ENCODE data around the gene RPL36. TPM values are rescaled to one million over a fixed set of nuclear protein-coding genes. Genes with fewer than 3 reads are reported as not detected.
A peak's percentile ranks its signal among the peaks of the same experiment; 100 is the strongest.

Gene RPL36
- total and polyA plus RNA-seq, 9 of the 15 experiments (the other 6 are each of a cell fraction or from before 2014, with no cell fraction given): 350 to 3,412 (median 1,507) TPM

- TF ChIP-seq HNRNPL (IDR thresholded peaks at IDR 0.05; ENCODE audit: low read depth, low read length): peak; percentile 62; the same call in 1 of the 2 replicates
- no peak for TF ChIP-seq POU5F1 (IDR thresholded peaks at IDR 0.05; ENCODE audit: borderline replicate concordance, low read depth, low read length, partially characterized antibody)
- no peak for TF ChIP-seq TOE1 (IDR thresholded peaks at IDR 0.05; ENCODE audit: borderline replicate concordance)
- 0 out of 2 replicates have a peak, but pooled peaks have one; percentile 29 for TF ChIP-seq TOE1 (CRISPR knock-in tag; IDR thresholded peaks at IDR 0.05; ENCODE audit: borderline replicate concordance, low read depth)
- peak; percentile 72 for TF ChIP-seq CHD1 (IDR thresholded peaks at IDR 0.05; ENCODE audit: low read length)
- TF ChIP-seq CBX1 (IDR thresholded peaks at IDR 0.05; ENCODE audit: low read depth): peak; percentile 76
- peak; percentile 96 for TF ChIP-seq RBM22 (IDR thresholded peaks at IDR 0.05; ENCODE audit: low read depth, low read length, poor library complexity, severe bottlenecking)
- TF ChIP-seq GABPB1 (CRISPR knock-in tag; IDR thresholded peaks at IDR 0.05): peak; percentile 44; the same call in 1 of the 2 replicates
- no peak for TF ChIP-seq ZNF316 (IDR thresholded peaks at IDR 0.05)
- peak; percentile 20; the same call in 1 of the 2 replicates for TF ChIP-seq FOXP1 (CRISPR knock-in tag; IDR thresholded peaks at IDR 0.05)
- no peak for TF ChIP-seq RUNX1 (IDR thresholded peaks at IDR 0.05; ENCODE audit: low read depth)
- peak; percentile 70 for TF ChIP-seq ZFX (CRISPR knock-in tag; IDR thresholded peaks at IDR 0.05)
- 0 out of 2 replicates have a peak, but pooled peaks have one; percentile 16 for TF ChIP-seq SIN3B (IDR thresholded peaks at IDR 0.05; ENCODE audit: low read depth)
- TF ChIP-seq SIN3A (IDR thresholded peaks at IDR 0.05; ENCODE audit: borderline replicate concordance in 2 of 2, control insufficient read depth in 1 of 2, low read depth in 2 of 2, low read length in 2 of 2): 0 out of 4 replicates have a peak, but pooled peaks of 1 of the 2 experiments have one; percentile 24
- peak; percentile 37 for TF ChIP-seq POLR2AphosphoS2 (IDR thresholded peaks at IDR 0.05; ENCODE audit: low read length)
- peak; percentile 20 for TF ChIP-seq PRPF4 (IDR thresholded peaks at IDR 0.05; ENCODE audit: insufficient read depth, low read depth, low read length, poor library complexity, severe bottlenecking)
- TF ChIP-seq SIRT6 (IDR thresholded peaks at IDR 0.05; ENCODE audit: low read depth, low read length): peak; percentile 98
- TF ChIP-seq NR2C2 (CRISPR knock-in tag; IDR thresholded peaks at IDR 0.05): no peak
- no peak for TF ChIP-seq NR2C2 (tag; IDR thresholded peaks at IDR 0.05)
- TF ChIP-seq RREB1 (CRISPR knock-in tag; IDR thresholded peaks at IDR 0.05): no peak
- no peak for TF ChIP-seq RBM17 (IDR thresholded peaks at IDR 0.05; ENCODE audit: borderline replicate concordance, low read depth, low read length)
These were observed 2.0 kb downstream of the RPL36 start (continued) for GRCh38 chr19:5691822-5692722.

Data from K562 (cell line).